H1 (cell line): ENCODE results near the gene TRAPPC3. TPM values are rescaled to one million over a fixed set of nuclear protein-coding genes. Genes with fewer than 3 reads are reported as not detected.

ENCODE experiments used
- CREB1 ChIP-seq: IDR thresholded peaks from 2 replicates; pipeline ENCODE4 v1.6.1; 2012; ENCODE audit warnings: inconsistent platforms
- SIX5 ChIP-seq: IDR thresholded peaks from 2 replicates; pipeline ENCODE4 v1.6.1; 2011; ENCODE audit warnings: mild to moderate bottlenecking, low read depth, low read length
- polyA plus RNA-seq, 7 experiments: library from polyadenylated mRNA; depleted of rRNA in 3 of 7; stranded (reverse) in 5 of 7; unstranded in 2 of 7; fragments of >200 nt in 5 of 7; fragments of 200-250 nt in 2 of 7; gene quantifications; 1 replicate in 5 of 7; 2 replicates in 1 of 7; 4 replicates in 1 of 7; pipeline versions ENCODE4 v1.2.1 to v1.2.3, GENCODE V29; 2011 to 2013; ENCODE audit warnings: missing spikeins in 2 of 7, mixed read lengths in 2 of 7
- total RNA-seq: library from RNA; stranded (reverse); fragmentation: NEBNext Ultra II Directional; extraction: Animal tissue kit (Norgen Biotek cat#: 25700); gene quantifications from 2 replicates; pipeline ENCODE4 v1.2.1, GENCODE V29; 2021
- TF ChIP-seq, protein P1 (sequence below): fragments of 300-600 bp; sonication (generic); IDR thresholded peaks from 2 replicates; pipeline ENCODE4 v1.7.1; 2012; ENCODE audit warnings: low read length, moderate library complexity, mild to moderate bottlenecking, inconsistent platforms; ENCODE audit not compliant: insufficient replicate concordance

The TRAPPC3 gene
- total and polyA plus RNA-seq, 2 of the 8 experiments (the other 6 are each of a cell fraction or from before 2014, with no cell fraction given) = 47.8 to 51.0 TPM

DNA sequence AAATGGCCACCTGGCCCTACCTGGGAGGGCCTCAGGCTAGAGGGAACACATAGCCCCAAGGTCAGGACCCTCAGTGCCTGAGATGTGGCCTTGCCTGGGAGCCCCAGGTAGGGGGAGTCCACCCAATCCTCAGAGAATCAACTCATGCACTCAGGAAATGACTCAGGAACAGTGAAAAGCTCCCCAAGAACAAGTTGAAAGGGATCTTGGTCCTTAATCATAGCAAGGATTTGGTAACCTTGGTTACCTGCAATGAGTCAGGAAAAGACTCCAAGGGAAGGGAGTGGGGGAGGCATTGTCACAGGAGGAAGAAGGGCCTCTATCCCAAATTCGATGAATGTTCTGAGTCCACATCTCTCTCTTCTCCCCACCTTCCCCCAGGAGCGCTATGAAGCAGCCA is 23.7 kb upstream of the TRAPPC3 start (continued):
- TF ChIP-seq, protein P1, sequence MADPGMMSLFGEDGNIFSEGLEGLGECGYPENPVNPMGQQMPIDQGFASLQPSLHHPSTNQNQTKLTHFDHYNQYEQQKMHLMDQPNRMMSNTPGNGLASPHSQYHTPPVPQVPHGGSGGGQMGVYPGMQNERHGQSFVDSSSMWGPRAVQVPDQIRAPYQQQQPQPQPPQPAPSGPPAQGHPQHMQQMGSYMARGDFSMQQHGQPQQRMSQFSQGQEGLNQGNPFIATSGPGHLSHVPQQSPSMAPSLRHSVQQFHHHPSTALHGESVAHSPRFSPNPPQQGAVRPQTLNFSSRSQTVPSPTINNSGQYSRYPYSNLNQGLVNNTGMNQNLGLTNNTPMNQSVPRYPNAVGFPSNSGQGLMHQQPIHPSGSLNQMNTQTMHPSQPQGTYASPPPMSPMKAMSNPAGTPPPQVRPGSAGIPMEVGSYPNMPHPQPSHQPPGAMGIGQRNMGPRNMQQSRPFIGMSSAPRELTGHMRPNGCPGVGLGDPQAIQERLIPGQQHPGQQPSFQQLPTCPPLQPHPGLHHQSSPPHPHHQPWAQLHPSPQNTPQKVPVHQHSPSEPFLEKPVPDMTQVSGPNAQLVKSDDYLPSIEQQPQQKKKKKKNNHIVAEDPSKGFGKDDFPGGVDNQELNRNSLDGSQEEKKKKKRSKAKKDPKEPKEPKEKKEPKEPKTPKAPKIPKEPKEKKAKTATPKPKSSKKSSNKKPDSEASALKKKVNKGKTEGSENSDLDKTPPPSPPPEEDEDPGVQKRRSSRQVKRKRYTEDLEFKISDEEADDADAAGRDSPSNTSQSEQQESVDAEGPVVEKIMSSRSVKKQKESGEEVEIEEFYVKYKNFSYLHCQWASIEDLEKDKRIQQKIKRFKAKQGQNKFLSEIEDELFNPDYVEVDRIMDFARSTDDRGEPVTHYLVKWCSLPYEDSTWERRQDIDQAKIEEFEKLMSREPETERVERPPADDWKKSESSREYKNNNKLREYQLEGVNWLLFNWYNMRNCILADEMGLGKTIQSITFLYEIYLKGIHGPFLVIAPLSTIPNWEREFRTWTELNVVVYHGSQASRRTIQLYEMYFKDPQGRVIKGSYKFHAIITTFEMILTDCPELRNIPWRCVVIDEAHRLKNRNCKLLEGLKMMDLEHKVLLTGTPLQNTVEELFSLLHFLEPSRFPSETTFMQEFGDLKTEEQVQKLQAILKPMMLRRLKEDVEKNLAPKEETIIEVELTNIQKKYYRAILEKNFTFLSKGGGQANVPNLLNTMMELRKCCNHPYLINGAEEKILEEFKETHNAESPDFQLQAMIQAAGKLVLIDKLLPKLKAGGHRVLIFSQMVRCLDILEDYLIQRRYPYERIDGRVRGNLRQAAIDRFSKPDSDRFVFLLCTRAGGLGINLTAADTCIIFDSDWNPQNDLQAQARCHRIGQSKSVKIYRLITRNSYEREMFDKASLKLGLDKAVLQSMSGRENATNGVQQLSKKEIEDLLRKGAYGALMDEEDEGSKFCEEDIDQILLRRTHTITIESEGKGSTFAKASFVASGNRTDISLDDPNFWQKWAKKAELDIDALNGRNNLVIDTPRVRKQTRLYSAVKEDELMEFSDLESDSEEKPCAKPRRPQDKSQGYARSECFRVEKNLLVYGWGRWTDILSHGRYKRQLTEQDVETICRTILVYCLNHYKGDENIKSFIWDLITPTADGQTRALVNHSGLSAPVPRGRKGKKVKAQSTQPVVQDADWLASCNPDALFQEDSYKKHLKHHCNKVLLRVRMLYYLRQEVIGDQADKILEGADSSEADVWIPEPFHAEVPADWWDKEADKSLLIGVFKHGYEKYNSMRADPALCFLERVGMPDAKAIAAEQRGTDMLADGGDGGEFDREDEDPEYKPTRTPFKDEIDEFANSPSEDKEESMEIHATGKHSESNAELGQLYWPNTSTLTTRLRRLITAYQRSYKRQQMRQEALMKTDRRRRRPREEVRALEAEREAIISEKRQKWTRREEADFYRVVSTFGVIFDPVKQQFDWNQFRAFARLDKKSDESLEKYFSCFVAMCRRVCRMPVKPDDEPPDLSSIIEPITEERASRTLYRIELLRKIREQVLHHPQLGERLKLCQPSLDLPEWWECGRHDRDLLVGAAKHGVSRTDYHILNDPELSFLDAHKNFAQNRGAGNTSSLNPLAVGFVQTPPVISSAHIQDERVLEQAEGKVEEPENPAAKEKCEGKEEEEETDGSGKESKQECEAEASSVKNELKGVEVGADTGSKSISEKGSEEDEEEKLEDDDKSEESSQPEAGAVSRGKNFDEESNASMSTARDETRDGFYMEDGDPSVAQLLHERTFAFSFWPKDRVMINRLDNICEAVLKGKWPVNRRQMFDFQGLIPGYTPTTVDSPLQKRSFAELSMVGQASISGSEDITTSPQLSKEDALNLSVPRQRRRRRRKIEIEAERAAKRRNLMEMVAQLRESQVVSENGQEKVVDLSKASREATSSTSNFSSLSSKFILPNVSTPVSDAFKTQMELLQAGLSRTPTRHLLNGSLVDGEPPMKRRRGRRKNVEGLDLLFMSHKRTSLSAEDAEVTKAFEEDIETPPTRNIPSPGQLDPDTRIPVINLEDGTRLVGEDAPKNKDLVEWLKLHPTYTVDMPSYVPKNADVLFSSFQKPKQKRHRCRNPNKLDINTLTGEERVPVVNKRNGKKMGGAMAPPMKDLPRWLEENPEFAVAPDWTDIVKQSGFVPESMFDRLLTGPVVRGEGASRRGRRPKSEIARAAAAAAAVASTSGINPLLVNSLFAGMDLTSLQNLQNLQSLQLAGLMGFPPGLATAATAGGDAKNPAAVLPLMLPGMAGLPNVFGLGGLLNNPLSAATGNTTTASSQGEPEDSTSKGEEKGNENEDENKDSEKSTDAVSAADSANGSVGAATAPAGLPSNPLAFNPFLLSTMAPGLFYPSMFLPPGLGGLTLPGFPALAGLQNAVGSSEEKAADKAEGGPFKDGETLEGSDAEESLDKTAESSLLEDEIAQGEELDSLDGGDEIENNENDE = no peak
- TF ChIP-seq SIX5 = no peak
- TF ChIP-seq CREB1 = no peak
